Occipital lobe (tissue), 2 donors: ENCODE measurements around the gene MAT2B. TPM values are rescaled to one million over a fixed set of nuclear protein-coding genes. Genes with fewer than 3 reads are reported as not detected.

Source experiments
- DNase-seq: peaks from one replicate; lab custom pipeline; 2025; lab: John Stamatoyannopoulos, UW
- total RNA-seq: library from RNA; depleted of rRNA; stranded (reverse); fragments of >200 nt; gene quantifications from one replicate; pipeline ENCODE4 v1.2.3, GENCODE V29; 2014

Gene MAT2B
- total RNA-seq, 1 donor from 2014 or later: 47.7 TPM

GRCh38 chr5:163551156-163551555, 45.7 kb downstream of the MAT2B start:
- DNase-seq: no peak

GRCh38 chr5:163552536-163552935, 47.1 kb downstream of the MAT2B start:
- DNase-seq: no peak

GRCh38 chr5:163561339-163561738, 55.9 kb downstream of the MAT2B start:
- DNase-seq: no peak

- DNase-seq: no peak
Measured at GRCh38 chr5:163562071-163562470, 56.7 kb downstream of the MAT2B start.

GRCh38 chr5:163563112-163563511, 57.7 kb downstream of the MAT2B start:
- DNase-seq: no peak

- no peak for DNase-seq
Measured at GRCh38 chr5:163563880-163564279, 58.5 kb downstream of the MAT2B start.

- peak; percentile 20 for DNase-seq
Measured at GRCh38 chr5:163564321-163564938, 59.0 kb downstream of the MAT2B start.

GRCh38 chr5:163565492-163565891, 60.1 kb downstream of the MAT2B start:
- no peak for DNase-seq

GRCh38 chr5:163565931-163566608, 60.7 kb downstream of the MAT2B start:
- DNase-seq: peak; percentile 39

- DNase-seq: no peak
Measured at GRCh38 chr5:163566678-163567077, 61.3 kb downstream of the MAT2B start.

- no peak for DNase-seq
Measured at GRCh38 chr5:163567811-163568210, 62.4 kb downstream of the MAT2B start.

Other genes with a start within 250 kb of the MAT2B start
- gene CCNG1, start 68.0 kb upstream of the MAT2B start, total RNA-seq: 145 TPM
- gene NUDCD2, start 45.5 kb upstream of the MAT2B start, total RNA-seq: 25.1 TPM
- gene HMMR, start 45.0 kb upstream of the MAT2B start, total RNA-seq: 3.0 TPM